Measurements from ENCODE around the gene PARN.

The PARN gene

GRCh38 chr16:14564861-14565687 lies 65.0 kb downstream of the PARN start (continued):
- TF ChIP-seq PATZ1 (tag by site-specific recombination; IDR thresholded peaks at IDR 0.05): peak; percentile 64

- ChIA-PET POLR2A (no interaction called here), CTCF (interaction anchor here (1.0 kb wide), 1 partner anchor 34 kb away, joined by 5 read pairs; no protein-coding TSS in a partner anchor)
- Histone ChIP-seq H3K4me3 (ENCODE audit: low read depth, low read length) (no peak overlapping the region), H3K36me3 (ENCODE audit: control insufficient read depth in 2 of 2, insufficient read depth in 1 of 2, low read length in 2 of 2) (peaks cover 0 to 8% of the 10 kb centered on the region in 2 experiments; a peak in 2 of 3 replicates), H3K9me3 (ENCODE audit: control insufficient read depth, insufficient read depth, low read depth, low read length) (no peaks in the 10 kb centered on the region), H3K27ac (ENCODE audit: extremely low read depth, low read depth, low read length) (peak overlapping the region; percentile 52; the same call in 1 of the 2 replicates), H3K4me1 (ENCODE audit: control insufficient read depth, insufficient read depth, low read length) (peaks cover 39% of the 10 kb centered on the region)
- no peak for TF ChIP-seq ZNF561 (tag by site-specific recombination; IDR thresholded peaks at IDR 0.05; ENCODE audit: borderline replicate concordance)
- TF ChIP-seq ZNF555 (tag by site-specific recombination; conservative IDR thresholded peaks at IDR 0.05): no peak
- TF ChIP-seq ZBTB21 (tag by site-specific recombination; IDR thresholded peaks at IDR 0.05): no peak
- no peak for TF ChIP-seq ZNF341 (tag by site-specific recombination; IDR thresholded peaks at IDR 0.05; ENCODE audit: low read depth)
- TF ChIP-seq ZNF585B (tag by site-specific recombination; IDR thresholded peaks at IDR 0.05): no peak
- TF ChIP-seq ZNF701 (tag by site-specific recombination; IDR thresholded peaks at IDR 0.05): no peak
- no peak for TF ChIP-seq ZSCAN18 (tag by site-specific recombination; IDR thresholded peaks at IDR 0.05)
Measured at GRCh38 chr16:14564323-14564722, 65.7 kb downstream of the PARN start.

- POLR2A ChIA-PET: interaction anchor here (0.7 kb wide), 2 partner anchors 184 to 461 kb away, joined by 4 to 5 read pairs; no protein-coding TSS in a partner anchor
- TF ChIP-seq ZSCAN4 (tag by site-specific recombination; IDR thresholded peaks at IDR 0.05): peak; percentile 70
- peak; percentile 62; the same call in 1 of the 2 replicates for TF ChIP-seq WT1 (tag by site-specific recombination; IDR thresholded peaks at IDR 0.05)
- TF ChIP-seq ZNF366 (tag by site-specific recombination; conservative IDR thresholded peaks at IDR 0.05): 0 out of 2 replicates have a peak, but pooled peaks have one; percentile 29
- TF ChIP-seq KLF7 (tag by site-specific recombination; IDR thresholded peaks at IDR 0.05; ENCODE audit: borderline replicate concordance): no peak
- TF ChIP-seq ZNF701 (tag by site-specific recombination; IDR thresholded peaks at IDR 0.05): no peak
- no peak for TF ChIP-seq GLI4 (tag by site-specific recombination; IDR thresholded peaks at IDR 0.05)
- TF ChIP-seq ZNF600 (tag by site-specific recombination; IDR thresholded peaks at IDR 0.05): peak; percentile 41; the same call in 1 of the 2 replicates
- TF ChIP-seq ZNF692 (tag by site-specific recombination; IDR thresholded peaks at IDR 0.05): peak; percentile 61; the same call in 1 of the 2 replicates
- no peak for TF ChIP-seq HIC1 (tag by site-specific recombination; IDR thresholded peaks at IDR 0.05)
- TF ChIP-seq ZNF416 (tag by site-specific recombination; IDR thresholded peaks at IDR 0.05): no peak
- TF ChIP-seq ZNF777 (tag by site-specific recombination; IDR thresholded peaks at IDR 0.05; ENCODE audit: borderline replicate concordance): no peak
- TF ChIP-seq PRDM6 (tag by site-specific recombination; IDR thresholded peaks at IDR 0.05): peak; percentile 74
Measured at GRCh38 chr16:14562691-14563491, 67.2 kb downstream of the PARN start.

More at GRCh38 chr16:14562691-14563491, 67.2 kb downstream of the PARN start:
- Histone ChIP-seq H3K27ac (ENCODE audit: extremely low read depth, low read depth, low read length) (no peak overlapping the region), H3K4me1 (ENCODE audit: control insufficient read depth, insufficient read depth, low read length) (peaks cover 39% of the 10 kb centered on the region), H3K9me3 (ENCODE audit: control insufficient read depth, insufficient read depth, low read depth, low read length) (no peaks in the 10 kb centered on the region), H3K4me3 (ENCODE audit: low read depth, low read length) (no peak overlapping the region), H3K36me3 (ENCODE audit: control insufficient read depth in 2 of 2, insufficient read depth in 1 of 2, low read length in 2 of 2) (peaks cover 5 to 8% of the 10 kb centered on the region in 2 experiments; a peak in 2 of 3 replicates)
- CTCF ChIA-PET: interaction anchor here (0.6 to 0.7 kb wide), 4 partner anchors 31 to 267 kb away, joined by 3 to 8 read pairs (median 4); no protein-coding TSS in a partner anchor

Measured in HEK293 (cell line).